Neutrophil (primary cell): Measurements from ENCODE around the gene WDR75.

Source experiments
- H3K27ac ChIP-seq: fragments of 200-600 bp; sonication (generic); 2 replicates; pipeline ENCODE4 v1.5.1; 2016; ENCODE audit warnings: mild to moderate bottlenecking, moderate library complexity
- H3K27me3 ChIP-seq: fragments of 200-600 bp; sonication (generic); 2 replicates; pipeline ENCODE4 v1.6.0; 2016; ENCODE audit warnings: mild to moderate bottlenecking
- H3K36me3 ChIP-seq: fragments of 200-600 bp; sonication (generic); 2 replicates; pipeline ENCODE4 v1.5.1; 2017
- H3K4me1 ChIP-seq, 2 experiments: fragments of 200-600 bp in 1 of 2; sonication (generic) in 1 of 2; 1 replicate in 1 of 2; 2 replicates in 1 of 2; pipeline versions ENCODE4 v1.5.1 to v1.6.1; 2013 to 2016; ENCODE audit warnings: low read depth in 1 of 2, low read length in 1 of 2, mild to moderate bottlenecking in 1 of 2, moderate library complexity in 1 of 2; ENCODE audit not compliant: control insufficient read depth in 1 of 2, insufficient read depth in 1 of 2
- H3K4me3 ChIP-seq, 2 experiments: fragments of 200-600 bp in 1 of 2; sonication (generic) in 1 of 2; 1 replicate in 1 of 2; 2 replicates in 1 of 2; pipeline ENCODE4 v1.5.1; 2013 to 2016; ENCODE audit warnings: low read depth in 1 of 2, low read length in 1 of 2, mild to moderate bottlenecking in 1 of 2, moderate library complexity in 1 of 2
- H3K9me3 ChIP-seq: fragments of 200-600 bp; sonication (generic); 2 replicates; pipeline ENCODE4 v1.5.1; 2016
- CTCF ChIP-seq: fragments of 200-600 bp; sonication (generic); IDR thresholded peaks from 2 replicates; pipeline ENCODE4 v1.5.1; 2016; ENCODE audit warnings: antibody characterized with exemption

WDR75 gene

GRCh38 chr2:189487283-189488007 is 46.2 kb downstream of the WDR75 start:
- Histone ChIP-seq H3K4me3 (no peak overlapping the region), H3K27ac (no peak overlapping the region), H3K4me1 (no peaks in the 10 kb centered on the region), H3K36me3 (no peaks in the 10 kb centered on the region), H3K9me3 (no peaks in the 10 kb centered on the region), H3K27me3 (no peaks in the 10 kb centered on the region)
- TF ChIP-seq CTCF, result no peak

GRCh38 chr2:189488008-189488310 is 46.7 kb downstream of the WDR75 start:
- no peak overlapping the region for H3K27ac ChIP-seq
- H3K4me3 ChIP-seq, result no peak overlapping the region
- no peaks in the 10 kb centered on the region for H3K27me3 ChIP-seq
- no peaks in the 10 kb centered on the region for H3K36me3 ChIP-seq
- no peaks in the 10 kb centered on the region for H3K9me3 ChIP-seq
- H3K4me1 ChIP-seq, result no peaks in the 10 kb centered on the region
- no peak for TF ChIP-seq CTCF

GRCh38 chr2:189492451-189492850 is 51.2 kb downstream of the WDR75 start:
- Histone ChIP-seq H3K36me3 (no peaks in the 10 kb centered on the region), H3K27ac (no peak overlapping the region), H3K27me3 (no peaks in the 10 kb centered on the region), H3K4me1 (no peaks in the 10 kb centered on the region), H3K9me3 (no peaks in the 10 kb centered on the region), H3K4me3 (no peak overlapping the region)
- TF ChIP-seq CTCF, result no peak

- Histone ChIP-seq H3K9me3 (no peaks in the 10 kb centered on the region), H3K36me3 (no peaks in the 10 kb centered on the region), H3K27me3 (no peaks in the 10 kb centered on the region), H3K4me1 (peaks cover 29% of the 10 kb centered on the region in 2 experiments), H3K27ac (no peak overlapping the region), H3K4me3 (no peak overlapping the region)
- TF ChIP-seq CTCF, result no peak
Observed at GRCh38 chr2:189498205-189498604, 56.9 kb downstream of the WDR75 start.

GRCh38 chr2:189499137-189499536 is 57.9 kb downstream of the WDR75 start:
- Histone ChIP-seq H3K4me1 (peaks cover 29% of the 10 kb centered on the region in 2 experiments), H3K27ac (peak overlapping the region; percentile 66), H3K4me3 (no peak overlapping the region), H3K9me3 (no peaks in the 10 kb centered on the region), H3K36me3 (no peaks in the 10 kb centered on the region), H3K27me3 (no peaks in the 10 kb centered on the region)
- no peak for TF ChIP-seq CTCF
